Stomach (tissue), 4 donors: Measurements from ENCODE around the gene KPNA5.

Source experiments
- EP300 ChIP-seq: sonication (generic); formaldehyde crosslinking; IDR thresholded peaks from one replicate; pipeline ENCODE4 v1.6.1; 2017; ENCODE audit warnings: antibody characterized with exemption
- POLR2AphosphoS5 ChIP-seq, 3 donors: sonication (generic); formaldehyde crosslinking; IDR thresholded peaks; one replicate each; pipeline ENCODE4 v1.6.1; 2016; ENCODE audit warnings: antibody characterized with exemption in 3 of 3
- TF ChIP-seq, protein P1 (sequence below), 7 experiments: fragments of 450-650 bp in 4 of 7; fragments of 200-600 bp in 3 of 7; sonication (generic) in 3 of 7; IDR thresholded peaks; one replicate each; pipeline ENCODE4 v1.5.1; 2016 to 2019; ENCODE audit warnings: antibody characterized with exemption in 7 of 7, control low read depth in 2 of 7, mild to moderate bottlenecking in 1 of 7

GRCh38 chr6:116714761-116715160 lies 33.8 kb downstream of the KPNA5 start:
- TF ChIP-seq, protein P1, sequence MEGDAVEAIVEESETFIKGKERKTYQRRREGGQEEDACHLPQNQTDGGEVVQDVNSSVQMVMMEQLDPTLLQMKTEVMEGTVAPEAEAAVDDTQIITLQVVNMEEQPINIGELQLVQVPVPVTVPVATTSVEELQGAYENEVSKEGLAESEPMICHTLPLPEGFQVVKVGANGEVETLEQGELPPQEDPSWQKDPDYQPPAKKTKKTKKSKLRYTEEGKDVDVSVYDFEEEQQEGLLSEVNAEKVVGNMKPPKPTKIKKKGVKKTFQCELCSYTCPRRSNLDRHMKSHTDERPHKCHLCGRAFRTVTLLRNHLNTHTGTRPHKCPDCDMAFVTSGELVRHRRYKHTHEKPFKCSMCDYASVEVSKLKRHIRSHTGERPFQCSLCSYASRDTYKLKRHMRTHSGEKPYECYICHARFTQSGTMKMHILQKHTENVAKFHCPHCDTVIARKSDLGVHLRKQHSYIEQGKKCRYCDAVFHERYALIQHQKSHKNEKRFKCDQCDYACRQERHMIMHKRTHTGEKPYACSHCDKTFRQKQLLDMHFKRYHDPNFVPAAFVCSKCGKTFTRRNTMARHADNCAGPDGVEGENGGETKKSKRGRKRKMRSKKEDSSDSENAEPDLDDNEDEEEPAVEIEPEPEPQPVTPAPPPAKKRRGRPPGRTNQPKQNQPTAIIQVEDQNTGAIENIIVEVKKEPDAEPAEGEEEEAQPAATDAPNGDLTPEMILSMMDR (IDR thresholded peaks at IDR 0.05): no peak
- TF ChIP-seq POLR2AphosphoS5 (IDR thresholded peaks at IDR 0.05) (no peak), EP300 (no peak)
